HG03575 (cell line): ENCODE results near the gene VSNL1.
"Not testable (repeated sequence)": the region's sequence is repeated elsewhere in the genome, so short reads cannot be mapped to it uniquely, and the experiment has no call there.

Experiments used
- ATAC-seq: cut with Tn5 transposase; IDR thresholded peaks from one replicate; pipeline ENCODE4 v1.9.1; 2021; ENCODE audit not compliant: unreplicated experiment, insufficient number of reproducible peaks, low FRiP score; ENCODE audit errors: extremely low read depth

VSNL1 gene

DNA sequence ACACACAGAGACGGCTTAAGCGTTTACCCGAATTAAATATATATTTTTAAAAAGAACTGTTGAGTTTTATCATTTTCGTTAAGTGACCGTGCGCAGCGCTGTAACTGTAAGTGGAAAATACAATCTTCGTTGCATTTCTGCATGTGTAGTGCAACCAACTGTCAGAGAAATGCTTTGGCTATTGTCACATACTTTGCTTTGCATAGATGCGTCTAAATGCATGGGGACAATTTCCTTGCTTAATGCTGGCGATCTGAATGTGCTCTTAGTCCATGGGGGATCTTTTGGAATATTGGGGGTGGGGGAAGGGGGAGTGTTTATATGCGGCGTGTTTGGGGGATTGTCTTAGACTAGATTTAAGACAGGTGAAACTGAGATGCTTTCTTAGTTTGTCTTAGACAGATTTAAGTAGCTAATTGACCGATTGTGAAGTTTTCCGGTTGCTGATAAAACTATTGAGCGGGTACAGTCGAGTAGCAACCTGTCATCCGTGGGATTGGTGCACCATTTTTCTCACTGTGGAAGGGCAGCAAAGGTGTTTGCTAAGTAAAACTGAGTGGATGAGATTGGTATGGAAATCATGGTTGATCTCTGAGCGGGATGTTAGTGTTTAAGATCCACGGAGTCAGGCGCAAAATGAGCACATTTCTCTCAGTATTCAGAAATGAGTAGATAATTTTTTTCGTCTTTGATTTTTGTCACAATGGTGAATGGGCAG lies 476 bp downstream of the VSNL1 start:
- no peak for ATAC-seq

DNA sequence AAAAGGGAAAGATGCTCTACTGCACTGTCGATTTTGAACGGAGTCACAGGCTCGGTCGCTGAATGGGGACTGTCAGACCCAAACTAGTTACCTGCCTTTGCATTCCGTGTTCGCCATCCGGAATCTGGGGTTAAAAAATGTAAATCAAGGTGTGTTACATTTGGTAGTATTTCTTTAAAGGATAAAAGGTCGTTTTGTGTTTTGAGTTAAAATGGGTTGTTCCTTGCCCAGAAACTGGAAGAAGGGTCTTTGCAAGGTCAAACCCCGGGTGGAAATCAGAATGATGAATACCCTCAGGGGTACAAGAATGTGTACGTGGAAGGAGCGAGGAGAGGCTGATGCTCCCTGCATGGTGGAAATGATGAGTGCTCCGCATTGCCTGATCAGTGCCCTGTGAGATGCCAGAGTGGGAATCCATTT lies 1.0 kb downstream of the VSNL1 start:
- no peak for ATAC-seq

DNA sequence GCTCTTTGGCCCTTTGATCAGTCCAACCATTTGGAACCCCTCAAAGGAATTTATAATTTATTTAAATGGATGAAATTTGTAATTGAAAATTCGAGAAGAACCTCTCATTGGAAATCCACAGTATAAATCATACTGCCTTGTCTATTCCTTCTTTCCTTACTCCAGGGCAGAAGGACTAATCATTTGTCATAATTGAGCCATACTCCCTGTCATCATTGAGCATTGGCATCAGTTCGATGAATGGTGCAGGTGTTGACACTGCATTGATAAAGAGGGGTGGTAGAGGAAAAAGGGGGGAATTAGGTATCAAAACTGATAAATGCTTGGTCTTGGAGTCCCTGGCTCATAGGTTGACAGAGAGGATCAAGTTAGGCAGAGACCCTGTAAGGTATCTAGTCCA lies 2.0 kb downstream of the VSNL1 start:
- no peak for ATAC-seq

DNA sequence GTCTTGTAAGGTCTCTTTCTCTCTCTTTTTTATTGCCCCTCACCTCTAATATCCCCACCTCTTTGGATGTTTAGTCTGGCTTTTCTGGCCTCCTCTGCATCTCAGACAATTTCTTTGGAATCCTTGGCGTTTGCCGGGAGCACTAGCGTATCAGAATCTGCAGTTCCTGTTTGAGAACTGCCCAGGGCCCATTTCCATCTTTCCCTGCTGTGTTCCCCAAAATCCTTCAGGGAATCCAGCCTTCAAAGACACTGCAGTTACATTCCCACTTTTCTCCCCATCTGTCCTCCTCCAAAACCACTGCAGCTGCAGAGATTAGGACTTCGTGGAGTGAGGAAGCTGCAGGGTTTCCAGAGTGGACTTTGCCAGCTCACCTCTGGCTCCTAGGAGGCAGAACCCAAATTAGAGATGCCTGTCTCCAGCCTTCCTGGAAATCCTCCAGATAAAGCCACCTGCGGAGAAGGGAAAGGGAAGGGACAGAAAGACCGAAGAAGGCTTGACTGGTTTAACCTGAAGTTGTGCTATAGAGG lies 2.7 kb downstream of the VSNL1 start:
- ATAC-seq, result no peak

DNA sequence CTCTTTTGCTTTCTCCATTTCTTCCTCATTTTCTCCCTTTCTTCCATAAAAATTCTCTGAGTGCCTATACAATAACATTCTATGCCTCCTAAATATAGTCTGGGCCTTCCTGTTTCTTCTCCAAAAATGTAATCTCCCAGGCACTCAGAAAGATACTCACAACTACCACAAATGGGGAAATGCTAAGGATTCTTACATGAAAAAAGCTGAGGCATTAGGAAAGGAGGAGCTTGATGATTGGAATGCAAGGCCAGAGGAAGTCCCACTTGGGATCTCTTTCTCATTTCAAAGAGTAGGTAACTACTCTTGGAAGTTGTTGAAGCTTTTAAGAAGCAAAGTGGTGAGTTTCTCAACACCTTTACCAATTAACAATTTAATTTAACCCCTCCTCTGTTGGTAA lies 3.4 kb downstream of the VSNL1 start:
- ATAC-seq, result no peak

DNA sequence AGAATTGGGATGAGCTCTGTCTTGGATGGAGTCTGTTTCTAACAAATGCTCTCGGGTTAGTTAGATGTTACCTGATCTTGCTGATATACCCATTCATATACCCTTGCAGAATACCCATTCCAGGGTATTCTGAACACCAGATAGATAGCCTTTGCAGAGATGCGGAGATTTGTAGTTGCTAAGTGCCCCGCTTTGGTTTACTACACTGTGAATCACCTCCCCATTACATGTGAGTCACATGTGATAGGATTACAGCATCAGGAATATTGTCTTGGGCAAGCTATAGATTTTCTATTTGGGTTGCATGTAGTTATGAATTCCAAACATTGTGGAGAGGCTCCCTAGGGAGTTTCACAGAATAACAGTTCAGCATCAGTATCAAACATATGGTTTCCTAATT lies 3.8 kb downstream of the VSNL1 start:
- no peak for ATAC-seq

DNA sequence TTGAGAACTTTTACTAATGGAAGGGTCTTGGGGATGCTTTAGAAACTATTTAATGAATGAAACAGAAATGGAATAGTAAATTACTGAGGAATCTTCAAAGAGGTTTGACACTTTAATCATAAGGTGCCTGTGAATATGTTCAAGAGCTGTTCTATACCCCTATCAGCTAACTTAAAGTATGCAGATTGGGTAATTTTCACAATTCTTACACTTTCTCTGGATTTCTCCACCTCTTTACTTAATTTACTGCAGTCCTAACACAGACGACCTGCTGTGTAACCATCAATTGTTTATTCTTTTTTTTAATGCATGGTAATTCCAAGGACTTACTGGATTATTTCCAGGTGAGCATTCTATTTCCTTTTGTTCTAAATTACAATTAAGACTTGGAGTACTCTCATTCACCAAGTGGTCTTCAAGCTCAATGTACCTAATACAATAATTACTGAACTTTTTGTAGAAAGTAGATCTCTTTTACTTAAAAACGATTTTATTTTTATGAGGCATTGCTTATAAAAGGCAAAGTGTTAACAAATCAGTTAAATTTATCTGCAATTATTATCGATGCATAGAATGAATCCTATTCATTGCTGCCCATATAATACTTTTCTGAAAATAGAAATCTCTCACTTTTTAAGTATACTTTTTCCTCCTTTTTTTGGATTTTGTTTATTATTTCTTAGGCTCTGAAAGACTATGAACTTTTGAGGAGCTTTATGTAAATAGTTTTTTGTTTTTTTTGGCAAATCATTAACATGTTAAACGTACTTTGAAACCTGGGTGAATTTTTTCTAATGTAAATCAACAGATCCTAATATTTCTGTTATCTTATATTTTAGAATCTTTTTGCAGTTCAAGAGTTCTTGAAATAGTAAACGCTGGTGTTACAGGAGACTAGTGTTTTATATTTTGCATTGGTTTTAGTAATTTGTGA lies 5.5 kb downstream of the VSNL1 start:
- ATAC-seq, result no peak

DNA sequence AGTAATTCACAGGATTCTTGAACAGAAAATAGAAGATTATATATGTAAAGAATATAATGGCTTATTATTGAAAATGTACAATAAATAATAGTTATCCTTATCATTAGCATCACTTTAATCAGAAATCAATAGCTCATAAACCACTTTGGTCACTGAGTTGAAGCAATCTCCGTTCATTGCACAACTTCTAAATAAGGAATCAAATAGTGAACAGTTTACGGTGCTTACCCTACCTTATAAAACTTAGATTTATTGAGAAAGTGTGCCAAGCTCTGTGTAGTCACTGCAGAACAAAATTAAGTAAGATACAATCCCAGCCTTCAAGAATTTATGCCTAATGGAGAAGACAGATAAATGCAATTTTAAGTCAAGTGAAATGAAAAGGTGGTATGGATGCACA lies 6.7 kb downstream of the VSNL1 start:
- no peak for ATAC-seq

DNA sequence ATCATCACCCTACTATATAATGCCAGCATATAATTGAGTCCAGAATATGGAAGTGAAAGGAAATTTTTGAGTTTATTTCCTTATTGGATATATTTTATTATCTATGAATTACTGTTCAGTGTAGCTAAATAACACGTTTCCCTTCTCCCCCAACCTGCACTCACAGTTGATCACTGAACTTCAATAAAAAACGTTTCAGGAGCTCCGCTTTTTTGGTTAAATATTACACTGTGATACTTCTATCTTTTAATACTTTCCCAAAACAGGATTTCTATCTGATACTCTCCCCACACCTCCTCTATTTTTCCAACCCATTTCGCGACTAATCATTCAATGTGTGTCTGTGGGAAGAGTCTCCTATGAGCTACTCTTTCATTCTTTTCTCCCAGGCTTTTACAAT lies 7.2 kb downstream of the VSNL1 start:
- ATAC-seq, result no peak

DNA sequence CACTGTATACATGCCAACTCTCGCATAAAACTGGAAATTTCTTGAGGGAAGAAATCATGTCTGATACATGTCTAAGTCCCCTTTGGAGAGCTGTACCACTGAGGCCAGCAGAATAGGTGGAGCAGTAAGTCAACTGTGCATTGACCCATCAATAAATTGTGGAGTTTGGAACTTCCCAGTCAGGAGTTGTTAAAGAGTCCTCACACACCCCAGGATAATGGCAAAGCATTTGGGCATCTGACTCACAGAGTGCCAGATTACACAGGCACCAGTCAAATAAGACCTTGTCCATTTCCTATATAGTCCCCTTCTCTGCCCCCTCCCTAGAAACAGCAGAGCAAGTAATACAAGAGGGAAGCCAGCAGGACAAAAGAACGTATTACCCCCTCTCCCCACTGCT lies 10.4 kb downstream of the VSNL1 start:
- ATAC-seq, result no peak

DNA sequence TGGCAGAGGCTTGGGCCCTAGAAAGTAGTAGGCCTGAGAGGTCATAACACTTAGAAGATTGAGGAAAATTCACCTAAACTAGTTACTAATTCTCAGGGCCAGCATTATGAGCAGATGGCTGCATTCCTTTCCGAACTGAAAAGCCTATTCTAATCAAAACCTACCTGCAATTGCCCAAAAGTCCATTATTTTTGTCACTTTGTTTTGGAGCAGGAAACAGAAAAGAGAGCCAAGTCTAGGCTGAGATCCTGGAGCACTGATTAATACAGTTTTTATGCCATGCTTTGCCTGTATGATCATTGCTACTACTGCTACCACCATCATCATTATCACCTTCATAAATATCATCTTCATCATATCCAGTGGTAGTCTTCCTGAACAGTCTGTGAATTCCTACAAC lies 14.7 kb downstream of the VSNL1 start:
- no peak for ATAC-seq

DNA sequence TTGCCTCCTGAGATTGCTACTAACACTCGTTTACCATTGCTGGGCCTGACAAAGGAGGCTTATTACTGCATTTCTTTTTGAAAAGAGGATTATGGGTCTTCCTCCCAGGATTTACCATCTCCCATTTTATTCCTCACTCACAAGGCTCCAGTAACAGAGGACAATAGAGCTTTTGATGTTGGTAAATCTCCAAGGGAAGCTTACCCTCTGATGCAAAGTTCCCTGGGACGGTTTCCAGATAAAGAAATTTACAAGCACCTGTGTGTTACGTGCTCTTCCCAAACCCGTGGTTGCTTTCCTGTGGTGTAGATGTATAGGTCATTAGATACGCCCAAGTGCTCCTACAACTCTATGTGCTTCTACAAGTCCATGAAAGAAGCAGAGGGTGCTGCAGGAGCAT lies 17.1 kb downstream of the VSNL1 start:
- ATAC-seq, result no peak

DNA sequence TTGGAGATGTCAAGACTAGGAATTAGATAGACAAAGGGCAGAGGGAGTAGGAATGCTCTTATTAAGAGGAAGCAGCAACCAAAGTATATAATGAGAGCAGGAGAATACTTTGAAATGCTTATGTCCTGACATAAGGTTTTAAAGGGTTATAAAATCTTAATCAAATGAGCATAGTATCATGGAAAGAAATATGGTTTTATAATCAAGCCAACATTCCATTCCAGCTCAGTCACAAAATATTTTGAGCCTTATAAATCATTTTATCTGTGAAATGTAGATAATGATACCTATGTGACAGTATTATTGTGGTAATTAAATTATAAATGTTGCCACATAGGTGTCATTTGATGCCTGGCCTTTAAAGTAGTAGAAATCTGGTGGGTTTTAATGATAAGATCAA lies 17.6 kb downstream of the VSNL1 start:
- ATAC-seq, result no peak

DNA sequence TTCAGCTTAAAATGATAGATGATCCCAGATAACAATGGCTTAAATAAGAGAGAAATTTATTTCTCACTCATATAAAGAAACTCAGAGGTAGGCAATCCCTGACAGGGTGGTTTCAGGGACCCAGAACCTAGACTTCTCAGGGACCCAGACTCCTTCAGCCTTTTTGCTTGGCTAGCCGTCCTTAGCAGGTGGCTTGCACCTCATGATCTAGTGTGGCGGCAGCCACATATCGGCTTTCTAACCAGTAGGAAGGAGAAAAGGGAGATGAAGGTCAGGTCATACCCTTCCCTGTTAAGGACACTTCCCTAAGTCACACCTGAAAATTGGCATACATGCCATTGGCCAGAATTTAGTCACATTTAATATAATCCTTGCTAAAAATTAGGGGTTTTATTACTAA lies 18.4 kb downstream of the VSNL1 start:
- no peak for ATAC-seq

DNA sequence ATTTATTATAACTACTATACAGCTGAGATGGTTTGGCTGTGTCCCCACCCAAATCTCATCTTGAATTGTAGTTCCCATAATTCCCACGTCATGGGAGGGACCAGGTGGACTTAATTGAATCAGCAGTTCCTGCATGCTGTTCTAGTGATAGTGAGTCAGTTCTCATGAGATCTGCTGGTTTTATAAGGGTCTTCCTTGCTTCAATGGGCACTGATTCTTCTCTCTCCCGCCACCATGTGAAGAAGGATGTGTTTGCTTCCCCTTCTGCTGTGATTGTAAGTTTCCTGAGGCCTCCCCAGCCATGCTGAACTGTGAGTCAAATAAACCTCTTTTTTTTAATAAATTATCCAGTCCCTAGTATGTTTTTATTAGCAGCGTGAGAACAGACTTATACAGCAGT lies 25.2 kb downstream of the VSNL1 start:
- not testable (repeated sequence) for ATAC-seq

DNA sequence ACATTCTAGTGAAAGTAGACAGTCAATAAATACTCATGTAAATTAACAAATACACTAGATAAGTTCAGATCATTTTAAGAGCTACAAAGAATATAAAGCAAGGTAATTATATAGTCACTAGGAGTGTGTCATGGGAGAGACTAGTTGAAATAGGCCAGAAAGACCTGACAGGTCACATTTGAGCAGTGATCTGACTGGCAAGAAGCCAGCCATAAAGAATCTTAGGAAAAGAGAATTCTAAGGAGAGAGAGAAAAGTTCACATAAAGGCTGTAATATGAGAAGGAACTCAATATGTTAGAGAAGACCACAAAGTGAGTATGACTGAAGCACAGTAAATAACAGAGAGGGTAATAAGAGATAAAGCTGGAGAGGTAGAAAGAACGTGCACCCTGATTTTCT lies 31.2 kb downstream of the VSNL1 start:
- ATAC-seq, result no peak

DNA sequence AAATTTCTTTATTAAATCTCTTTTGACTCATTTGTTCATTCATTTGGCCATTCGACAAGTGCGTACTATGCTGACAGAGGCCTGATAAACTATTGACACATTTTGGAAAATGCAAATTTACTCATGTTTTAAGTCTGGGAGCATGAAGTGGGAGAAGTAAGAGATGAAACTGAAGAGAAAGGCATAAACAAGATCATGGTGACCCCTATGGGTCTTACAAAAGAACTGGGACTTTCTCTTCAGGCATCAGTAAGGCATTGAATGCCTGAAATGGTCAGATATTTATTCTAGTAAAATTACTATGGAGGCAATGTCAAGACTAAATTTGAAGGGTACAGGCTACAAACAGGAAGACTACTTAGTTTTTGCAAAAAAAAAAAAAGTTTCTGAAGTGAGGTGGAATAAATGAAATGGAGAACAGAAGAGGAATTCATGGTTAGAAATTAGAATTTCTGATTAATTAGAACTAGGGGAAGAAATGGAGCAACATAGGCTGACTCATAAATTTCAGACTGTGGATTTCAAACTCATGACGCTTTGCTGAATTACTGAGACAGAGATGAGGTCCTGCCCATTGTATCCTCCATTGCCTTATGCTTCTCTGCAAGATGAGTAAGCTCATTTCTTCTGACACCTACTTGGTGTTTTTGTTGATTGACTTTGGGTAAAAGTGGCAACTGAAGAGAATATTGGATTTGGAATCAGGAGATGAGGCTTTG lies 32.7 kb downstream of the VSNL1 start:
- ATAC-seq, result no peak

DNA sequence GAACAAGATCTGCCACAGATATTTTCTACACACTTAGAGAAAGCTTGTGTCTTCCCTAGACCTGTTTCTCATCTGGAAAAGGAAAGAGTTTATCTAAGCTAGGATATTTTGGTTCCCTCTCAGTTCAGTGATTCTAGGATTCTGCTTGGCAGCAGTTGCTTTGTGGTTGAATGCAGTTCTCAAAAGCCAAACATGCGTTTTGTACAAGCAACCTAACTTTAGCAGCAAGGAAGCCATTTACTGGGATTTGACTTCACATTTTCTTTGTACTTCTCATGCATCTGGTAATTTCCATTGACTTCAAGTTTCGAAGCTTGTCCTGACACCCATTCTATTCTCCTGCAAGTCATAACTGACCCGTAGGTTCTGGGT lies 33.3 kb downstream of the VSNL1 start:
- no peak for ATAC-seq

DNA sequence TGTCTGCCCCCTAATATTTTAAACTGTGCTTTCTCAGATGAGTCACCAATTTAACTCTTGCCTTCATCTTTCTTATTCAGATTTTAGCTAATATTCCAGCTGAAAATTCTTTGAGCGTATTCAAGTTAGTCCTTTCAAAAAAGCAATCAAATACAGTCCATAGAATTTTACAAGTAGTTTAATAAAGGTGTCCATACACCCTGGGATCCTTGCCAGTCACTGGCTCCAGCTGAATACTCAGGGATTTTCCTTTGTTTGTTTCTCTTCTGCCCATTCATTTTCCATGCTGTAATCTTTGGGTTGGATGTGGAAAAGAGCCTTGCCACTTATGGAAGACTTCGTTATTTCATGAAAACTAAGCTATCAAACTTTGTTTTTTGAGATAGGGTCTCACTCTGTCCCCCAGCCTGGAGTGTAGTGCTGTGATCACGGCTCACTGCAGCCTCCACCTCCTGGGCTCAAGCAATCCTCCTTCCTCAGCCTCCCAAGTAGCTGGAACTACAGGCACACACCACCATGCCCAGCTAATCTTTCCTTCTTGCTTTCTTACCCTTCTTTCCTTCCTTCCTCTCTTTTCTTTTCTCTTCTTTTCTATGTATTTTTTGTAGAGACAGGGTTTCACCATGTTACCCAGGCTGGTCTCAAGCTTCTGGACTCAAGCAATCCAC lies 34.0 kb downstream of the VSNL1 start:
- ATAC-seq, result no peak
